Ammon's horn (tissue), 1 donor: Measurements from ENCODE around the gene ADARB2.

Experiments
- DNase-seq: peaks from one replicate; pipeline ENCODE4 v3.0.0-alpha.2; 2016; ENCODE audit warnings: low spot score

Gene ADARB2

GRCh38 chr10:1735562-1735961 lies 1.8 kb downstream of the ADARB2 start:
- DNase-seq, result no peak

DNA sequence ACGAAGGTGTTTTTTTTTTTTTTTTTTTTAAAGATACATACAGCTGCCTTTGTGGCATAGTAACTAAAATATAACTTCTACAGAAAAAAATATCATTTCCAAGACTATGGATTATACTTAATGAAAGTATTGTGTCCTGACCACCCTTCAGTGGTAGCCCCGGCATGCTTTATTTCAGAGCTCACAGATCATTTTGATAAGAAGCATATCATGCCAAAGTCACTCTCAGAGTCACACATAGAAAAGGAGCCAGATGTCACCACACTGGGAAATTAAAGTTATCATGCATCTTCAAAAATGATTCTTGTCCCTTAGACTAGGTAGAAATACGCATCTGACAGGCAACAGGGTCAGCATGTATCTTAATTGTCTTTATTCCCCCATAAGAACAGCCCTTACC lies 3.0 kb downstream of the ADARB2 start:
- DNase-seq, result no peak

GRCh38 chr10:1733720-1734119 lies 3.6 kb downstream of the ADARB2 start:
- DNase-seq, result no peak

DNA sequence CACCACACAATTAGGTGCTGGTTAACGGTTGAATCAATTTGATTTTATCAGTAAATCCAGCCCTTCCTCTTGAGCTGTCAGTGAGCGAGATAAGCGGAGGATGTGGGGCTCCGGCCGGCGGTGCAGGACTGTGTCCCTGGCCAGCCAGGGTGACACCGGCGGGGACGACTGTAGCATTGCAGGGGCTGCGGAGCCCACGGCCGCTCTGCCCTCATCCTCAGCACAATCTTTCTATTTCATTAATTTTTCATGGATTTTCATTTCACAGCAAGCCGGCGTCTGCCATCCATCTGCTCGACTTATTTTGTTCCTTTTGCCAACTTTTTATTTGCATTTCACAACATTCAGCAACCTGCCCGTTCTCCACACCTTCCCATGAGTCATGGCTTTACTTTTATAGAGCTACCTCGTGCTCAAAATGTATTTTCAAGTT lies 4.7 kb downstream of the ADARB2 start:
- no peak for DNase-seq

- DNase-seq, result no peak
Measured at GRCh38 chr10:1731592-1731991, 5.7 kb downstream of the ADARB2 start.

GRCh38 chr10:1729751-1730150 lies 7.6 kb downstream of the ADARB2 start:
- no peak for DNase-seq

DNA sequence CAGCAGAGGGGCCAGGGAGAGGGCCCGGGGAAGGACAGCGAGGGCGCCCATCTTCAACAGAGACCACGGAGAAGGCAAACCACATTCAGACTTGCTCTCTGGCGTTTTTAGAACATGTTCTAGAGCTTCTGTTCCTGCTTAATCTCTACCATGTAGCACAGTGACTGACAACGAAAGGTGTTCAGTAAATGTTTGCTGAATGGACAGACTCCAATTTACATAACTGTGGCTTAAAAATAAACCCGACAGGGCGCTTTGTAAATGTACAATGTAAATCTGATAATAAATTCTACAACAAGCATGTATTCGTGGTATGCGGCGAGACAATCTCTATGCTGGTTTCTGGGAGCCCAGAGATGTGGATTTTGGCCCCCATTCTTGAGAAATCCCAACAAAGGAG lies 10.5 kb downstream of the ADARB2 start:
- DNase-seq, result no peak

DNA sequence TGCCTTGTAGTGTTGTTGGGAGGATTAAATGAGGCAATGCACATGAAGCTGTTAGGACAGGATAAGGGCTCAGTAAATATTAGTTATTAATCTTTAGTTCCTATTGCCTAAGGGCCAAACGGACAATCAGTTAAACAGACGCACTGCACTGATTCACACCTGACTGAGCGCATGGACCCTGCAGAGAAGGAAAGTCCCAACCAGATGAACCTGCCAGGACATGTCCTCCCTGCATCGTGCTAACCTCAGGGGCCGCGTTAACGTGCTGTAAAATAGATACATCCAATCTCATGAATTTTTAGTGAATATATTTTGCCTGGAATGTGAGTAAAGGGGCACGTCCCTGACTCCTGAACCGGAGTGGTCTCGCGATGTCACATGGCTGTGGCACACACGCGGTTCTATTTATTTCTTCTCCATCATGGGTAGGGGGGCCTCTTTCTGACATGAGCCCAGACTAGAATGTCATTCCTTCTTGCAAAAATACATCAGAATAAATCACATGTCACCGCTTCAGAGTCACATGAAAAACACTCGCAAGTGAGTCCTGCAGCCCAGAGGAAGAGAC lies 12.3 kb downstream of the ADARB2 start:
- DNase-seq, result no peak

- no peak for DNase-seq
Measured at GRCh38 chr10:1716839-1717238, 20.5 kb downstream of the ADARB2 start.

- peak; percentile 28 for DNase-seq
Measured at GRCh38 chr10:1715821-1716220, 21.5 kb downstream of the ADARB2 start.

DNA sequence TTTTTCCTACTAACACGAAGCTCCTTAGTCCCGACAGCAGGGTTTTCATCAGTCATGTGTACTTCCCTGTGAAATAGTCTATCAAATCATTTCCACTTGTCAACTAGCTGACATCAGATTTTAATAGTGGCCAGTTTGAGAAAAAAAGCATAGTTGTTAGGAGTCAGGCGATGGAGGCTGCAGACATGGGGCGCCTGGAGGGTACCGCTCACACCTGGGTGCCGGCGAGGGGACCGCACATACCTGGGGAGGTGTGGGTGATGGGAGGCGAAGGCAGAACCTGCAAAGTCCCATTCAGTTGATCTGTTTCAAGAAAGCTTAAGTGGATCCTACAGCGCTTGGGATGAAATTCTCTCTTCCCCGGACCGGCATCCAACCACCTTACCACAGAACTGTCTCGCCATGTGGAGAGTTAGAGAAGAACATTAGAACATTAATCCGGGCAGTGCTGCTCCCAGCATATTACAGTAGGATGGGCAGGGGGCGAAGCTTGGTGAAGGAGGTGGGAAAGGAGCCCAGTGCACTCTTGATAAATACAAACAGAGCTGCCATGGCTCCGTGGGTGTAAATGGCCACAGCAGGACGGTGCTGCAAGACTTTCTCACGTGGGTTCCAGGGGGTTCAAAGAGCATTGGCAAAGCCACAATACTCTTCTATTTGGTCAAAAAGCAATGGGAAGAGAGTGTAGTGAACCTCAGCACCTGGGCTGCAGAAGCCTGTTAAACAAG lies 24.2 kb downstream of the ADARB2 start:
- DNase-seq, result no peak

GRCh38 chr10:1712314-1712713 lies 25.0 kb downstream of the ADARB2 start:
- DNase-seq, result no peak

- no peak for DNase-seq
Measured at GRCh38 chr10:1709161-1709560, 28.2 kb downstream of the ADARB2 start.

GRCh38 chr10:1708746-1709145 lies 28.6 kb downstream of the ADARB2 start:
- DNase-seq, result no peak

GRCh38 chr10:1706711-1707110 lies 30.6 kb downstream of the ADARB2 start:
- no peak for DNase-seq

DNA sequence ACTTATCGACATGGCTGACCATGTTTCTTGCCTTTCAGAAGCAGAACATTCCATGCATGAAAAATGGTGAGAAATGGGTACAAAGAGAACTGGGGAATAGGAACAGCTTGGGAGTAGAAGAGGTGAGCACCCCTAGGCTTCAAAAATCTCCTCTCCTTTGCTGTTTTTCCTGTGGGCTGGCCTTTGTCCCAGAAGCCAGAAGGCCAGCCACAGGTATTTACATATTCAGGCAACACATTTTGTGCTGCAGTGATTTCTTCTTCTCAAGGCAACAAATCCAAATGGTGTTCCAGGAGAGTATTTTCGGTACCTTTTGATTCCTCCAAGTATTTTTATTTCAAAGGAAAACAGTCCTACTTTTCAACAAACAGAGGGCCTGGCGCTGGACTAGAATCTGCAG lies 31.1 kb downstream of the ADARB2 start:
- DNase-seq, result no peak

GRCh38 chr10:1698185-1698584 lies 39.1 kb downstream of the ADARB2 start:
- DNase-seq, result no peak

DNA sequence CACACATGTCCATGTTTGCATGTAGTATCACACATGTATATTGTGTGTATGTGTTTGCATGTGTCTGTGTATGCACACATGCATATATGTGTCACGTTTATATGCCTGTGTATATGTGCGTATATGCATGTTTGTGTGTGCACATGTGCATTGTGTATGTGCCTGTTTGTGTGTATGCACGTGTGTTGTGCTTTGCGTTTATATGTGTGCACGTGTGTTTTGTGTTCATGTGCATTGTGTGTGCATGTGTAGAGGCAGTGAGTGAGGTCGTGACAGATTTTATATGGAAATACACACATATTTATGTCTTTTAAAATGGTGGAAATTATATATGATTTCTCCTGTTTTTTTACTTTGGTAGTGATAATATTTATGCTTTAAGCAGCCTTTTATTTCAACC lies 41.2 kb downstream of the ADARB2 start:
- no peak for DNase-seq

DNA sequence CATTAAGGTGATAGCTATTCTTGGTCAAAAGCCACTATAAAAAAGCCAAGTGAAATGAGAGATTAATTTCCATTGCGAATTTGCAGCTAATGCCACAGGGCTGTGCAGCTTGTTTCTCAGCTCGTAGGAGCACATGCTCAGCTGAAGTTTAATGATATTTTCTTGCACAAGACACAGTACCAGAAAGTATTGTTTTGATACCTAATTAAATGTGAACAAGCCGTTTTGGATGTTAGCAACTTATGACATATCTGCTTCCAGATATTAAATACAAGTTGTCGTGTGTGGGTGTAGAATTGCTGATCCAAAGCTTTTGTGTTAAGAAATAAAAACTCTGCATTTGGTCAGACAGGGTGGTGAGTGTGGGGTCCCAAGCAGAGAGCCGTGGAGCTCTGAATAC lies 47.2 kb downstream of the ADARB2 start:
- DNase-seq, result no peak

GRCh38 chr10:1688531-1688930 lies 48.8 kb downstream of the ADARB2 start:
- no peak for DNase-seq

GRCh38 chr10:1687623-1688150 lies 49.6 kb downstream of the ADARB2 start:
- no peak for DNase-seq

- DNase-seq, result no peak
Measured at GRCh38 chr10:1687190-1687589, 50.1 kb downstream of the ADARB2 start.

DNA sequence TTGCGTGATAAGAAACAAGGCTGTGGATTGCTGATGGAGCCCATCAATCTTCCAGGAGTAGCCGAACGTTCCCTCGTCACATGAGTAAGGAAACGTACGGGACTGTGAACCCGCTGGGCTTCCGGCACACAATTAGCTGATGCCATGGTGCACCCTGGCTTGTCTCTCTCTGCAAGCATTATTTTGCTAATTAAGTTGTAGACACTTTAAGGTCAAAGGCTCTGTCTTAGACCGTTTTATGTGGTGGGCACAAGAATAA lies 50.9 kb downstream of the ADARB2 start:
- no peak for DNase-seq
